SW 1271 (cell line): ENCODE data around the gene INSYN2B.
"Not testable (repeated sequence)": the region's sequence is repeated elsewhere in the genome, so short reads cannot be mapped to it uniquely, and the experiment has no call there.

Experiments used
- DNase-seq, 2 experiments: peaks; one replicate each; lab custom pipeline; 2025; lab: John Stamatoyannopoulos, UW

Gene INSYN2B

DNA sequence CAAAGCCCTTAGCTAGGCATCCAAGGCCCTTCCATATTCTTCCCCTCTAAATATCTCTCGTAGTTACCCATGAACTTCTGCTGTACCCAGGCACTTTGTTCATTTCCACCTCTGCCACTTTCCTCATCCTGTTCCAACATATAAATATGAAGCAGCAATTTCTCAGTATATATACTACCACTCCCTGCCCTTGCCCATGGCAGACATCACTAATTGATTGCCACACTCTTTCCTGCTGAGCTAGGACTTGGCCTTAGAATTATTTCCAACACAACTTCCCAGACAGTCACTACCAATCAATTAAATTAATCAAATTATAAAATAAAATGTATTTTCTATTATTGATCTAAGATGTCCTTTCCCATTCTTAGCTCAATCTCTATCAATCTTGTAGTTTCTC, 8.5 kb downstream of the INSYN2B start:
- DNase-seq: peak in 1 of 2 experiments; percentile 19

DNA sequence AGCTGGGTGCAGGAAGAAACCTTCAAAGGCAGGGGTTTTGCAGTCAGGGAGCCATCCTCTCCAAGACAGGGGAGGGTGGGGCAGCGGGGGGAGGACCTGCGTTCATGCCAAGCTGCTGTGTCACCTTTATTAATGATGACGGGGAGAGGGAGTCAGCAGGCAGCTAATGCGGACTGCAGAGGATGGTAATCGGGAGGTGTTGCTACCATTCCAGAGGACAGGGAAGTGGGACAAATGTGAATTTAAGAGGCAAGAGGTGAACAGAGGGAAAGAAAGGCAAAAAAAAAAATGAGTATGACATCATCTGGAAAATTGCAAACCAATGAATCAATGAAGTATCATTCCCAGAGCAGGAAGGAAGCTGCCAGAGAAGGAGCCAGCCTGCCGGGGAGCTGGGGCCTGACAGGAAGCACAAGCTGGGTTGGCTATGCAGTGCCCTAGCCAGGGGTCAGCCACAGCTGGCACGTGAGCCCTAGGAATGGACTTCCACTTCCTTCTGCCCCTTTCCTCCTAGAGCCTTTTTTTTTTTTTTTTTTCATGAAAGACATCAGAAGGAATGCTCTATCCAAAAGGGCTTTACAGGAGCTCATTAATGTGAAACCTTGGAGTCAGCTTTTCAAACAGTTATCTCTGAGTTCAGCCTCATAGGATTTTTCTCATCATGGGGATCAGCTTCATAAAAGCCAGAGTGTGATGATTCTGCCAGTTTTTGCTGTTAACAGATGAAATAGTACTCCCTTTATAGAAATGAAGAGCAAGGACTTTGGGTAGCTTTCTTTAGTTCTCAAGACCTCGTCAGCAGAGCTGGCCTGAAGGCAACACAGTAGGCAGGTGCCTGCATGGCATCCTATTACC, 9.2 kb downstream of the INSYN2B start:
- DNase-seq: peak; percentile 93

- no peak for DNase-seq
Measured at GRCh38 chr5:169970339-169970738, 10.0 kb downstream of the INSYN2B start.

DNA sequence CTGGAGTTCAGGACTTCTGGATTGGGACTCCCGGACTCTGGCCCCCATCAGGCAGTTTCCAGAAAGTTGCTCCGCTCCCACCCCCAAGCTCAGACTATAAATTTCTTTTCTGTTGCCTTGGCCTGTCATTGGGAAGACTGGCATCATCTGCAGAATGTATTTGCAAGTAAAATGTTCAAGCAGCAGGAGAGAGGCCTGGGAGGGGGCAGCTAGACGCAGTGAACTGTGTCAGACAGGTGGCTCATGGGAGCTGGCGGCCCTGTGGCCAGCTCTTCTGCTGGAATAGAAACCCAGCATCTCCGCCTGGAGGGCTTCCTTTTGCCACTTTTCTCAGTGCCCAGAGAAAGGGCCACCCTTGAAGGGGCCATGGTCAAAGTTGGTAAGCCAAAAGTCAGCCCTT, 16.0 kb downstream of the INSYN2B start:
- DNase-seq: no peak

DNA sequence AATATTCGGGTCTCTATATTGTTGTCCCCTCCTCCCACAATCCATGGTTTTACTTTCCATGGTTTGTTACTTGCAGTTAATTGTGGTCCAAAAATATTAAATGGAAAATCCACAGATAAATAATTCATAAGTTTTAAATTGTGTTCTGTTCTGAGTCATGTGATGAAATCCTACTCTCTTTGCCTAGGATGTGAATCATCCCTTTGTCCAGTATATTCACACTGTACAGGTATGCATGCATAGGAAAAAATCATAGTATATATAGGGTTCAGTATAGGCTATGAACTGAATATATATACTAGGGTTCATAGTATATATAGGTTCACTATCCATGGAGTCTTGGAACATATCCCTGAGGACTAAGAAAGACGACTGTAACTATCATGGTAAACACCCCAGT, 19.6 kb downstream of the INSYN2B start:
- DNase-seq: no peak

DNA sequence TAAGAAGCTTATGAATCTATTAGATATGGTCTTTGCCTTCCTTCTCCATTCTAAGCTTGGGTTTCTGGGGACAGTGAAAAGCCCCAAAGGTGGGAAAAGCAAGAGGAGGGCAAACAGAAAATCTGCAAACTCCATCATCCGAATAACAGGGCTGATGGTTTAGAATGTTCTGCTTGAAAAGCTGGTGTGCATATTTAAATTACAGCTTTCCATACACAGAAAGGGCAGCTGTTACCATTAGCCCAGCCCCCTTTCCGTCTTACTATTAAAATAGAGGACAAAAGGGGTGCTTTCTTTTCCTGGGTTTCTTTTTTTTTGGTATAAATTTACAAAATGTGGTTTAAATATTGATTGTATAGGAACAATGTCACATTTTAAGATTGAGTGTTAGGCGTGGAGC, 22.0 kb downstream of the INSYN2B start:
- DNase-seq: no peak

DNA sequence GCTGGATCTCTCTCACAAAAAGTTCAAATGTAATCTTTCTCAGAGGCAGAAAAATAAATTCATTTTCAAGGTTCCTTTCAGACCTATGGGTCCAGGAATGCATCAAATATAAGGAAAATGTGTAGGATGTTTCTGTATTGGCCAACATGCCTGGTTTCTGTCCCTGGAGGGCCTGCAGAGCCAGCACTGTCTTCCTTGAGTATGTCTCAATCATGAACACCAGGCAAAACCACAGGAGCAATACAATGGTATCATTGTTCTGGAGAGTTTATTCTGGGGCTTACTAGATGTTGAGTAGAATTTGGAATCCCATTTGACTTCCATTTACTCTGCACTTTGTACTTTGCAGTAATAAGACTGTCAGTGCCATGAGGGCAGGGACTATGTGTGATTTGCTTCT, 23.5 kb downstream of the INSYN2B start:
- no peak for DNase-seq

DNA sequence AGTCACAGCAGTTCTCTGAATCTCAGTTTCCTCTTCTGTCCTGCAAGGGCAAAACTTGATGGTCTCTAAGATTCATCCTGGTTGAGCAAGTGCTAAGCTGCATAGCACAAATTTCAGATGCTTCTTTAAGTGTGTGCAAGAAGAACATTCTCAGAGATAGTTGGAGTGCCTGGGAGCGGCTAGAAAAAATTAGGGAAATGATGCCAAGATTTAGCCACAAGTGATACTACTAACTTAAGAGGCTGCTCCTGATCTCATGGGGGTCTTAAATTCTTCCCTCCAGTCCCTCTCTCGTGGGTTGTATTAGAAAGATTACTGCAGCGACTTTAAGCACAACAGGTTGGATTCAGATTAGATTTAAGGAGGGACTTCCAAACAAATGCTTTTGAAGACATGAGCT, 24.2 kb downstream of the INSYN2B start:
- DNase-seq: no peak

DNA sequence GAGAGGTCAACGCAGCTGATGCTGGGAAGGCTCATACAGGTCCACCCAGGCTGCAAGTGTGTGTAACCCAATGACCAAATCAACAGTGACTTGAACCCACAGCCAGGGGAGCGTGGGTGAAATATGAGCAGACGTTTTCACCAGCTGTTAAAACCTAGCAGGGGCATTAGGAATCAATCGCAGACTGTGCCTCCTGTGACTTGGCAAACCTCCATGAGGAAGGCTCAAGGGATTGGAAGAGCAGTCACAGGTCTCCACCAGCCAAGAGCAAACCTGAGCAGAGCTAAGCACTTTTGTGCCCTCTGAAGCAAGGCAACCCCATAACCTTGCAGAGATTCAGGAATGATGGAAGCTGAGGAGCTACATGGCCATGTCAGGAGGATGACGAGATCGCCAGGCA, 25.5 kb downstream of the INSYN2B start:
- no peak for DNase-seq

DNA sequence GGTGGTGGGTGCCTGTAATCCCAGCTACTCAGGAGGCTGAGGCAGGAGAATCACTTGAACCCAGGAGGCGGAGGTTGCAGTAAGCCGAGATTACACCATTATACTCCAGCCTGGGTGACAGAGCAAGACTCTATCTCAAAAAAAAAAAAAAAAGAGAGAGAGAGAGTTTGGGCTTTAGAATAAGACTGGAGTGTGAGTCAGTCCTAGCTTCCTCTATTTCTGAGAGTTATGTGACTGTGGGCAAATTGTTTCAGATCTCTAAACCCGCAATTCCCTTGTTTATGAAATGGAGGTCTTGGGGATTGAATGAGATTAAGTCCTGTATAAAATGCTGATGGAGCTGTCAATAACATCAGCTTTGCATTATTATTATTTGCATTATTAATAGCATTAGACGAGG, 27.1 kb downstream of the INSYN2B start:
- not testable (repeated sequence) for DNase-seq

GRCh38 chr5:169950333-169950732, 30.0 kb downstream of the INSYN2B start:
- no peak for DNase-seq

- no peak for DNase-seq
Measured at GRCh38 chr5:169946743-169947295, 33.5 kb downstream of the INSYN2B start.

GRCh38 chr5:169945831-169946261, 34.4 kb downstream of the INSYN2B start:
- DNase-seq: no peak

DNA sequence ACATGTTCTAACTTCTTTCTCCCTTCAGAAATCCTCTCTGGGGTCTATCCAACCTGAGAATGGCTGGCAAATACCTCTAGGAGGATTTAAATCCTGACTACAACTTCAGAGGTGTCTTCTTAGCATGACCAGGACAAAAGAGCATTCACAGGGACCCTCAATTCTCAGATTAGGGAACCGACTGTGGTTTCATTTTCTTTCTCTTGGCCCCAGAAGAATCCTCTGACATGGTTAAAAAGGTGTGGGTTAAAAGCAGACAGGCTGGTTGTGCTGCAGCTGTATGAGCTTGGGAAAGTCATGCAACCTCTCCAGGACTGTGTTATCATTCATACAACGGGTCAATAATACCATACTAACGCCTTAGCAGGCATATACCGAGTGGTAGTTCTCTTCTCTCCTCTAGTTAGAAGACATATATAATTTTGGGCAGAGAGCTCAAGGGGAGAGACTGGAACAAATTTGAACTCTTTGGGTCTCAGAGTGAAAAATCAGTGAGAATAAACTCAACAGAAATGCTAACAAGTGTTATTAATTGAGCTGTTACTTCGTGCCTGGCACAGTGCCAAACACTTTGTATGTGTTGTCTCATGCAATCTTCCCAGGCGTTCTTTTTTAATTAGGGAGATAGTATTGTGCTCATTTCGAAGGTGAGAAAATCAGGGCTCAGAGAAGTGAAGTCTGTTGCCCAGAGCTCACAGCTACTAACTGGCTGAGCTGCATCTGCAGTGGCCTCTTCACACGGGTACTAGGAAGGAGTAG, 35.2 kb downstream of the INSYN2B start:
- no peak for DNase-seq

DNA sequence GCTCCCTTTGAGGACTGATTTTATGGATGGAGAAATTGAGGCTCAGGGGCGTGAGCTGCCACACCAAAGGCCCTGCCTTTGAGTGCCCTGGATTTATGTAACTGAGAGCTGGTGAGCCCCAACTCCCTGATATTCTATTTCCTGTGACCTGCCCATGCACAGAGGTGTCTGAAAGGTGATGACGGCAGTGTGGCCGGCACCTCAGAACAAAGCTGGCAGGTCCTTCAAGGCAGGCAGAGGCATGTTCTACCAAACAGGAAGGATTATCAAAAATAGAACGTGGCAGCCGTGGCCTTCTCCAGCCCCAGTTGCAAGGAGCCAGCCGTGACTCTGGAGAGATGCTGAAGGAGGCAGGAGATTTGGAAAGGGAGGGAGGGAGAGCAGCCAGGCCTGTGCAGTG, 36.2 kb downstream of the INSYN2B start:
- DNase-seq: no peak

GRCh38 chr5:169943026-169943425, 37.3 kb downstream of the INSYN2B start:
- no peak for DNase-seq

DNA sequence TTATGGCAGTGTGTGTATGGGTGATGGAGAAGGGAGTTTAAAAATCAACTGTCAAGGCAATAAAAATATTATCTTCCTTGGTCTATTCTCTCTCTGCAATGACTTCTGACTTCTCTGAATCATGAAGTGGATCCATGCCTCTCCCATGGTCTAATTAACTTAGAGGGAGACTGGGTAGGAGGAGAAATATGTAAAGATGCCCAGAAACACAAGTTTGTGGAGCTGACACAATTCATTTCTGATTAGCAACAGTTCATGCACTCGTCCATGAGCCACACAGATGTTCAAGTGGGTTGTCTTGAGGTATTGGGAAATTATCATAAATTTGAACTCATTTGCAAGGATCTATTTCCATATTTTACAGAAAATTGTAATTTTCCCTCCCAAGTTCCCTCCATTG, 38.1 kb downstream of the INSYN2B start:
- no peak for DNase-seq

DNA sequence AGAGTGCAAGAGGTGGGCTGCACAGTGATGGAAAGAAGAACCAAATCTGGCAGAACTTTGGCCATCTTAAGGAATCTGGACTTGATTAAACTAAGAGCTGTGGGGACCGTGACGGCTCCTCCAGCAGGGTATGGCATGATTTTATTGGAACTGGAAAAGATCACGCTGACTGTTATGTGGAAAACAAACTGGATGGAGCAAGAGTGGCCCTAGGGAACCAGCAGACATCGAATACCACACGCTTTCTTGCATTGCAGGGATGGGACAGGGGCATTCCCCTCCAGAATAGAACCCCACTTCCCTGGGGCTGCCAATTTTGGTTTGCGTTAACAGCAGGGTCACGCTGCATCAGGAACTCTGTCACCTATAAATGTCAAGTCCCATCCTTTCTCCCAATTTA, 38.8 kb downstream of the INSYN2B start:
- no peak for DNase-seq

DNA sequence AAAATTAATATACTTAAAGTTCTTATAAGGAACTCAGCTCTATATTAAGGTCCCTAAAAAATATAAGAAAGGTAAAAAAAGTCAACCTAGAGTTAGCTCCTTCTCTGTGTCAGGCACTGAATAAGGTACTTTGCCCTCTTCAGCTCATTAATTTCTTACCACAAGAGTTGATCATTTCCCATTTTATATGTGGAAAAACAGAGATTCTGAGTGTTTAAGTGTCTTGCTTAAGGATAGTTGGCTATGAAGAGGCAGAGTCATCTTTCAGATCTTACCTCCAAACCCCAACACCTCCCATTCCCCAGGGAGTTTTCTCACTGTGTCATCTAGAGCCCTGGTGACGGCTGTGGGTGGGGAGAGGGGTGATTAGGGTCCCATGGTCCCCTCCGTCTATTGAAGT, 40.6 kb downstream of the INSYN2B start:
- no peak for DNase-seq

GRCh38 chr5:169938439-169938838, 41.9 kb downstream of the INSYN2B start:
- DNase-seq: no peak

GRCh38 chr5:169935762-169936161, 44.5 kb downstream of the INSYN2B start:
- no peak for DNase-seq

DNA sequence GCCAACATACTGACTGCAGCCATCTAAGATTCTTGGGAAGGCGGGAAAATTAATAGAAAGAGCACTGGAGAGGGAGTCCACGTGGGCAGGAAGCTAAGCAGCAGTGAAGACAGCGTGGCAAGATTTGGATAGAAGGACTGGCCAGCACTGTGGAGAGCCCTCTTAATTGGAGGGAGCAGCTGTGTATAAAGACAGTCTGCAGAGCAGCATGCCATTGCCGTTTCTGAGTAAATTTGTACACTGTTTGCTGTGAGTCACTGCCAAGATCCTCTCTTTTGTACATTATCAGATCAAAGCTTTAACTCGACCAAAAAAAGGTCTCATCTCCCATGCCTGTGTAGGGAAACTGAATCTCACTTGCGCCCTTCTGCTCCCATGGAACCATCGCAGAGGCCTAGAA, 45.3 kb downstream of the INSYN2B start:
- no peak for DNase-seq

- DNase-seq: no peak
Measured at GRCh38 chr5:169933616-169934015, 46.7 kb downstream of the INSYN2B start.
